HepG2 (cell line): ENCODE data around the gene MOG. TPM values are rescaled to one million over a fixed set of nuclear protein-coding genes. Genes with fewer than 3 reads are reported as not detected.
A peak's percentile ranks its signal among the peaks of the same experiment; 100 is the strongest.

Experiments
- ADNP ChIP-seq: sonication (generic); formaldehyde crosslinking; IDR thresholded peaks from 2 replicates; pipeline ENCODE4 v1.4.0; 2020; ENCODE audit warnings: missing genetic modification reagents
- CC2D1A ChIP-seq: sonication (generic); formaldehyde crosslinking; IDR thresholded peaks from 2 replicates; pipeline ENCODE4 v1.8.1; 2023; ENCODE audit warnings: mild to moderate bottlenecking, missing genetic modification reagents
- CENPX ChIP-seq: sonication (generic); formaldehyde crosslinking; IDR thresholded peaks from 2 replicates; pipeline ENCODE4 v1.9.0; 2021; ENCODE audit warnings: mild to moderate bottlenecking, missing genetic modification reagents, moderate library complexity
- DDIT3 ChIP-seq: sonication (generic); formaldehyde crosslinking; IDR thresholded peaks from 2 replicates; pipeline ENCODE4 v1.4.0; 2020; ENCODE audit warnings: mild to moderate bottlenecking, missing genetic modification reagents
- ETV6 ChIP-seq: sonication (generic); formaldehyde crosslinking; conservative IDR thresholded peaks from 2 replicates; pipeline ENCODE4 v1.4.0; 2020; ENCODE audit warnings: missing genetic modification reagents
- KAT7 ChIP-seq: IDR thresholded peaks from 2 replicates; pipeline ENCODE4 v1.6.1; 2018; ENCODE audit warnings: borderline replicate concordance, missing compliant biosample characterization
- KMT2B ChIP-seq: IDR thresholded peaks from 2 replicates; pipeline ENCODE4 v1.6.1; 2016; ENCODE audit warnings: missing genetic modification reagents, missing compliant biosample characterization
- MZF1 ChIP-seq: sonication (generic); formaldehyde crosslinking; IDR thresholded peaks from 2 replicates; pipeline ENCODE4 v1.8.1; 2023; ENCODE audit warnings: mild to moderate bottlenecking, missing genetic modification reagents, borderline replicate concordance
- PCBP2 ChIP-seq: fragments of 200-400 bp; formaldehyde crosslinking; optimal IDR thresholded peaks from 2 replicates; pipeline ENCODE3; 2018; ENCODE audit warnings: low read length, low read depth; ENCODE audit not compliant: poor library complexity, severe bottlenecking
- PRPF4 ChIP-seq: fragments of 200-400 bp; formaldehyde crosslinking; IDR thresholded peaks from 2 replicates; pipeline ENCODE4 v1.6.1; 2016; ENCODE audit warnings: low read length, low read depth; ENCODE audit not compliant: poor library complexity, severe bottlenecking
- TRIM22 ChIP-seq: fragments of 450-650 bp; IDR thresholded peaks from 2 replicates; pipeline ENCODE4 v1.6.1; 2017
- ZNF10 ChIP-seq: sonication (generic); formaldehyde crosslinking; IDR thresholded peaks from 2 replicates; pipeline ENCODE4 v1.4.0; 2020; ENCODE audit warnings: mild to moderate bottlenecking, low read depth, missing genetic modification reagents, borderline replicate concordance
- ZNF138 ChIP-seq: sonication (generic); formaldehyde crosslinking; IDR thresholded peaks from 2 replicates; pipeline ENCODE4 v1.5.0; 2020; ENCODE audit warnings: mild to moderate bottlenecking, low read depth, missing genetic modification reagents
- ZNF318 ChIP-seq: sonication (generic); formaldehyde crosslinking; IDR thresholded peaks from 2 replicates; pipeline ENCODE4 v1.4.0; 2020; ENCODE audit warnings: mild to moderate bottlenecking, missing genetic modification reagents
- ZNF772 ChIP-seq: sonication (generic); formaldehyde crosslinking; IDR thresholded peaks from 2 replicates; pipeline ENCODE4 v1.5.0; 2020; ENCODE audit warnings: mild to moderate bottlenecking, missing genetic modification reagents
- ZNF776 ChIP-seq: sonication (generic); formaldehyde crosslinking; IDR thresholded peaks from 2 replicates; pipeline ENCODE4 v1.4.0; 2020; ENCODE audit warnings: mild to moderate bottlenecking, missing genetic modification reagents
- ZUFSP ChIP-seq: sonication (generic); formaldehyde crosslinking; IDR thresholded peaks from 2 replicates; pipeline ENCODE4 v1.9.0; 2021; ENCODE audit warnings: missing genetic modification reagents, mild to moderate bottlenecking, borderline replicate concordance
- polyA plus RNA-seq, 8 experiments: library from polyadenylated mRNA; depleted of rRNA in 3 of 8; stranded (reverse) in 7 of 8; unstranded in 1 of 8; fragments of >200 nt; fragmentation: Illumina TruSeq in 4 of 8; extraction: Trizol in 4 of 8; gene quantifications; 2 replicates each; pipeline versions ENCODE4 v1.2.1 to v1.2.3, GENCODE V29; 2011 to 2016; ENCODE audit warnings: low read depth in 4 of 8, missing spikeins in 1 of 8, mixed read lengths in 1 of 8; ENCODE audit not compliant: insufficient read depth in 1 of 8
- total RNA-seq, 5 experiments: library from RNA; depleted of rRNA; stranded (reverse); fragments of >200 nt; fragmentation: Illumina TruSeq; extraction: Trizol; gene quantifications; 2 replicates each; pipeline ENCODE4 v1.2.3, GENCODE V29; 2016; ENCODE audit warnings: low read depth in 1 of 5

The MOG gene
- total and polyA plus RNA-seq, 2 of the 13 experiments (the other 11 are each of a cell fraction or from before 2014, with no cell fraction given): not detected

- TF ChIP-seq ZNF318 (CRISPR knock-in tag) (no peak), ZNF776 (no peak), TRIM22 (no peak), ZNF138 (CRISPR knock-in tag) (no peak), PCBP2 (no peak), ETV6 (CRISPR knock-in tag) (no peak), DDIT3 (CRISPR knock-in tag) (no peak), KAT7 (CRISPR knock-in tag) (no peak), ADNP (no peak), ZNF772 (CRISPR knock-in tag) (no peak), ZUFSP (CRISPR knock-in tag) (no peak), KMT2B (CRISPR knock-in tag) (no peak), PRPF4 (no peak), MZF1 (CRISPR knock-in tag) (0 out of 2 replicates have a peak, but pooled peaks have one; percentile 52), ZNF10 (CRISPR knock-in tag) (no peak), CC2D1A (CRISPR knock-in tag) (no peak), CENPX (CRISPR knock-in tag) (no peak)
Measured at GRCh38 chr6:29649701-29650673, 6.9 kb upstream of the MOG start (continued).
